ENCODE measurements around the gene GNAQ.
"Not testable (repeated sequence)": the region's sequence is repeated elsewhere in the genome, so short reads cannot be mapped to it uniquely, and the experiment has no call there.

The GNAQ gene

DNA sequence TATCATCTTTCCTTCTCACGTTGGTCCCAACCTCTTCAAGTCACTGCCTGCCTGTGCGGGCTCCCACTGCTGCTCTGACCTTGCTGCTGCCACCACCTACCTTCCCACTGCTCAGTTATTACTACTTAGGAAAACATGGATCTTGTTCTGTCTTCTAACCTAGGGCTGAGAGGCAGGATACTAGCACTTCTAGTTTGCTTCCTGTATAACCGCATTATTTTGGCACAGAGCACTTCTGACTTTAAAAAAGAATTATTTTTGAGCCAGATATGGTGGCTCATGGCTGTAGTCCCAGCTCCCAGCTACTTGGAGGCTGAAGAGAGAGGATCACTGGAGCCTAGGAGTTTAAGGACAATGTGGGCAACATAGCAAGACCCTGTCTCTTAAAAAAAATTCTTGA lies 248.1 kb downstream of the GNAQ start:
- DNase-seq (ENCODE audit: low read depth in 1 of 2, low spot score in 1 of 2): no peak
- in situ Hi-C loops (cut with HindIII; ENCODE audit: low pct_unique_long_range_greater_than_20kb, low sequenced_read_pairs): no loop called here
- TF ChIP-seq JUND (IDR thresholded peaks at IDR 0.05; ENCODE audit: low read depth): no peak

DNA sequence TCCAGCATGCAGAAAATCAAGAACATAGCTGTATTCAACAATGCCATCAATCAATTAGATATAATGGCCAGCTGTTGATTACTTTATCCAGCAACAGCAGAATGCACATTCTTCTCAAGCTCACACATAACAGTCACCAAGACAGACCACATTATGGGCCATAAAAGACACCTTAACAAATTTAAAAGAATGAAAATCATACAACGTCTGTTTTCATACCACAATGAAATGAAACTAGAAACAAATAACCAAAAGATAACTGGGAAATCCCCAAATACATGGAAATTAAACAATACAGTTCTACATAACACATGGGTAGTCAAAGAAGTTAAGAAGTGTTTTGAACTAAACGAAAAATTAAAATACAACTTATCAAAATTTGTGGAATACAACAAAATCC lies 252.6 kb downstream of the GNAQ start:
- DNase-seq (ENCODE audit: low read depth in 1 of 2, low spot score in 1 of 2): no peak
- in situ Hi-C loops (cut with HindIII; ENCODE audit: low pct_unique_long_range_greater_than_20kb, low sequenced_read_pairs): no loop called here
- TF ChIP-seq JUND (IDR thresholded peaks at IDR 0.05; ENCODE audit: low read depth): no peak

- TF ChIP-seq JUND (IDR thresholded peaks at IDR 0.05; ENCODE audit: low read depth): no peak
- no peak for DNase-seq (ENCODE audit: low read depth in 1 of 2, low spot score in 1 of 2)
- in situ Hi-C loops (cut with HindIII; ENCODE audit: low pct_unique_long_range_greater_than_20kb, low sequenced_read_pairs): no loop called here
These were observed 258.2 kb downstream of the GNAQ start for GRCh38 chr9:77773381-77773780.

DNA sequence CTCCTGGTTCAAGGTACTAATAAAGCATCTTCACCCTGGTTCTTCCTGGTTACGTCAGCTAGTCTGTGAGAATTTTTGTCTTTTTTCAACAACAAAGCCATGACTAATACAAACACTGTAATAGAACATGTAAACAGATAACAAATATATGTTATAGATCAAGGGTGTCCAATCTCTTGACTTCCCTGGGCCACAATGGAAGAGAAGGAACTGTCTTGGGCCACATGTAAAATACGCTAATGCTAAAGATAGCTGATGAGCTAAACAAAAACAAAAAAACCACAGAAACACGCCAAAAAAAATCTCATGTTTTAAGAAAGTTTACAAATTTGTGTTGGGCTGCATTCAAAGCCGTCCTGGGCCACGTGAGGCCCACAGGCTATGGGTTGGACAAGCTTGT lies 259.0 kb downstream of the GNAQ start:
- in situ Hi-C loops (cut with HindIII; ENCODE audit: low pct_unique_long_range_greater_than_20kb, low sequenced_read_pairs): no loop called here
- DNase-seq (ENCODE audit: low read depth in 1 of 2, low spot score in 1 of 2): no peak
- no peak for TF ChIP-seq JUND (IDR thresholded peaks at IDR 0.05; ENCODE audit: low read depth)

DNA sequence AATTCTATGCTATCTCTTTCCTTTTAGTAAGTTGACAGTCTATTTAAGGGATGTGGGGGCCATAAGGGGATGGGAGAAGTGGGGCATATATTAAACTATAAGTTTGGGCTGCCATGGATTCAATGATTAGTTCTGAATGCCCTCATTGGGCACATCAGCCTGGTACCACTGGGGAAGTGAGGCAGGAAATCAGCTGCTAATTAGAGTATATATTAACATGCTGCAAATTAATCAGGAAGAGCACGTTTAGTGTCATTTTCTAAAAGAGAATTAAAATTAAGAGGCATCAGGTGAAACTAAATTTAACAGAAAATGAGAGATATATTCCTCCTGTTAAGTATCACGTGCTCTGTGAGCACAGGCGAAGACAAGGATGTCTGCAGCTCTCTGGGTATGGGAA lies 260.4 kb downstream of the GNAQ start:
- TF ChIP-seq JUND (IDR thresholded peaks at IDR 0.05; ENCODE audit: low read depth): no peak
- in situ Hi-C loops (cut with HindIII; ENCODE audit: low pct_unique_long_range_greater_than_20kb, low sequenced_read_pairs): no loop called here
- DNase-seq (ENCODE audit: low read depth in 1 of 2, low spot score in 1 of 2): no peak

DNA sequence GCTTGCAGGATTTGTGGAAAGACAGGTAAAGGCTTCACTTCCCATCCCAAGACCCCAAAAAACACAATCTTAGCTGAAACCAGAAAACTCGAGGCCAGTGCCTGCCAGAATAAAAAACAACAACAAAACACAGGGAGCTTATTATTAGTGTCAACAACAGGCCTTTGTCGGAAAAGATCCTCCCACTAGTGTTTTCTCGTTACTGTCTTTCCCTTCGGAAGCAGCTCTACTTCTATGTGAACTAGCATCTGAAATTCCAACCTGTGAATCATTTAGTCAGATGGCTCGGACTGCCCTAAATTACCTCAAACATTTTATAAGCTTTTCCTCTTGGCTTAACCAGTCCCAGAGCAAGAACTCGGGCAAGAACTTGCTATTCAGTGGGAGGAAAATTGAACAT lies 261.3 kb downstream of the GNAQ start:
- in situ Hi-C loops (cut with HindIII; ENCODE audit: low pct_unique_long_range_greater_than_20kb, low sequenced_read_pairs): no loop called here
- no peak for TF ChIP-seq JUND (IDR thresholded peaks at IDR 0.05; ENCODE audit: low read depth)
- no peak for DNase-seq (ENCODE audit: low read depth in 1 of 2, low spot score in 1 of 2)

DNA sequence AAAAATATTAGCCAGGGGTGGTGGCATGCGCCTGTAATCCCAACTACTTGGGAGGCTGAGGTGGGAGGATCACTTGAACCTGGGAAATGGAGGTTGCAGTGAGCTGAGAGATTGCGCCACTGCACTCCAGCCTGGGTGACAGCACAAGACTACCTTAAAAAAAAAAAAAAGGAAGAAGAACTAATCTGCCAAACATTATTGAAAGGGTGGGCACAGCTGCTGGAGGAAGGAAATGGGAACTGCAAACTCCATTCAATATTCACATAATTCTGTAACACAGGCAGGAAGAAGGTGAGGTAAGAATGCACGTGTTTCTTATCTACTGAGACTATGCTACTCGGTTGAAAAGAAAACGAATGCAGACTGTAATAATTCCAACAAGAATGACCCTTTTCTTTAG lies 262.4 kb downstream of the GNAQ start:
- DNase-seq (ENCODE audit: low read depth in 1 of 2, low spot score in 1 of 2): no peak
- in situ Hi-C loops (cut with HindIII; ENCODE audit: low pct_unique_long_range_greater_than_20kb, low sequenced_read_pairs): no loop called here
- TF ChIP-seq JUND (IDR thresholded peaks at IDR 0.05; ENCODE audit: low read depth): no peak

GRCh38 chr9:77766587-77766986 lies 265.0 kb downstream of the GNAQ start:
- no peak for DNase-seq (ENCODE audit: low read depth in 1 of 2, low spot score in 1 of 2)
- in situ Hi-C loops (cut with HindIII; ENCODE audit: low pct_unique_long_range_greater_than_20kb, low sequenced_read_pairs): no loop called here
- no peak for TF ChIP-seq JUND (IDR thresholded peaks at IDR 0.05; ENCODE audit: low read depth)

DNA sequence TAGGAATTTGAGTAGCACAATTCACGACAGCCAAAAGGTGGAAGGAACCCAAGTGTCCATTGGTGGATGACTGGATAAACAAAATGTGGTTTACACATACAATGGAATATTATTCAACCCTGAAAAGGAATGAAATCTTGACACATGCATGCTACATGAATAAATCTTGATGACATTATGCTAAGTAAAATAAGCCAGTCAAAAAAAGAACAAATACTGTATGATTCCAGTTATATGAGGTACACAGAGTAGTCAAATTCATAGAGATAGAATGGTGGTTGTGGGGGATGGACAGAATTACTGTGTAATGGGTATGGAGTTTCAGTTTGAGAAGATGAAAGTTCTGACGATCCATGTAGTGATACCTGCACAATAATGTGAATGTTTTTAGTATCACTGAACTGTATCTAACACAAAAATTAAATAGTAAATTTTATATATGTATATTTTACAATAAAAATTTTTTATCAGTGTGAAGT lies 265.8 kb downstream of the GNAQ start:
- in situ Hi-C loops (cut with HindIII; ENCODE audit: low pct_unique_long_range_greater_than_20kb, low sequenced_read_pairs): no loop called here
- DNase-seq (ENCODE audit: low read depth in 1 of 2, low spot score in 1 of 2): no peak
- no peak for TF ChIP-seq JUND (IDR thresholded peaks at IDR 0.05; ENCODE audit: low read depth)

GRCh38 chr9:77764894-77765780 lies 266.5 kb downstream of the GNAQ start:
- no peak for TF ChIP-seq JUND (IDR thresholded peaks at IDR 0.05; ENCODE audit: low read depth)

GRCh38 chr9:77763566-77763965 lies 268.0 kb downstream of the GNAQ start:
- TF ChIP-seq JUND (IDR thresholded peaks at IDR 0.05; ENCODE audit: low read depth): no peak
- DNase-seq (ENCODE audit: low read depth in 1 of 2, low spot score in 1 of 2): no peak
- in situ Hi-C loops (cut with HindIII; ENCODE audit: low pct_unique_long_range_greater_than_20kb, low sequenced_read_pairs): no loop called here

More at GRCh38 chr9:77764894-77765780, 266.5 kb downstream of the GNAQ start:
- in situ Hi-C loops (cut with HindIII; ENCODE audit: low pct_unique_long_range_greater_than_20kb, low sequenced_read_pairs): no loop called here
- peak in 1 of 2 experiments; percentile 60 for DNase-seq (ENCODE audit: low read depth in 1 of 2, low spot score in 1 of 2)

DNA sequence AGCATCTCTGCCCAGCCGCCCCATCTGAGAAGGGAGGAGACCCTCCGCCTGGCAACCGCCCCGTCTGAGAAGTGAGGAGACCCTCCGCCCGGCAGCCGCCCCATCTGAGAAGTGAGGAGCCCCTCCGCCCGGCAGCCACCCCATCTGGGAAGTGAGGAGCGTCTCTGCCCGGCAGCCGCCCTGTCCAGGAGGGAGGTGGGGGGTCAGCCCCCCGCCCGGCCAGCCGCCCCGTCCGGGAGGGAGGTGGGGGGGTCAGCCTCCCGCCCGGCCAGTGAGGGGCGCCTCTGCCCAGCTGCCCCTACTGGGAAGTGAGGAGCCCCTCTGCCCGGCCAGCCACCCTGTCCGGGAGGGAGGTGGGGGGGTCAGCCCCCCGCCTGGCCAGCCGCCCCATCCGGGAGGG lies 270.7 kb downstream of the GNAQ start:
- DNase-seq (ENCODE audit: low read depth in 1 of 2, low spot score in 1 of 2); in situ Hi-C loops (cut with HindIII; ENCODE audit: low pct_unique_long_range_greater_than_20kb, low sequenced_read_pairs): not testable (repeated sequence)

DNA sequence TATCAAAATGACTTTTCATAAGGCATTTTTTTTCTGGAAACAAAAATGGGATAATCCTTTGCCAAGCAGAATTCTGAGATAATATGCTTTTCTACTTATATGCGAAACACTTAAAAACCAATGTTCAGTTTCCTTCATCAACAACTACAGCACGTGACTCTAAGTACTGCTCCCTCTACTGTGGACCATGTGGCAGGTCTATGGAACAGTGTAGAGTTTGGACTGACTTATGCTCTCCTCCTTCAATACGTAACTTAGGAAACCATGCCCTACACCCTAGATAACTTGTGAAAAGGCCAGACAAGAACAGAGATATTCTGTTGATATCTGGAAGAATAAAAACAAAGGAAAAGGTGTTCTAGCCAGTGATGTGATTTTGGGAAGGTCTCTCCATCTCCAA lies 272.2 kb downstream of the GNAQ start:
- DNase-seq (ENCODE audit: low read depth in 1 of 2, low spot score in 1 of 2): no peak
- in situ Hi-C loops (cut with HindIII; ENCODE audit: low pct_unique_long_range_greater_than_20kb, low sequenced_read_pairs): no loop called here
- TF ChIP-seq JUND (IDR thresholded peaks at IDR 0.05; ENCODE audit: low read depth): no peak

DNA sequence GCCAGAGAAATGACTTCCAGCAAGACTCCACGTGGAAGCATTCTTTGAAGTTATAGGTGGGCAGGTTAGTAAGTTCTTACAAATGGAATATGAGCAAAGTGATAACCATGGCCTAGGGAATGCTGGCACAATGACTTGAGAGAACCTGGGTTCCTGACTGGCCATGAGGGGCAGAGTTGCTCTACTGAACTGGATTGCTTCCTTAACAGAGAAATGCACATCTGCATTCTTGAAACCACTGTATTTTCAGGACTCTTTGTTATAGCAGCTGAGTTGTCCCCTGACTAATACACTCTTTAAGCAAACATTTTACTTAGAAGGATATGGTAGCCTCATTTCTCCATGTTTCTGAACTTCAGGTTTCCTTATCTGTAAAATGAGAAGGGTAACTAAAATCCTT lies 275.2 kb downstream of the GNAQ start:
- no peak for TF ChIP-seq JUND (IDR thresholded peaks at IDR 0.05; ENCODE audit: low read depth)
- no peak for DNase-seq (ENCODE audit: low read depth in 1 of 2, low spot score in 1 of 2)
- in situ Hi-C loops (cut with HindIII; ENCODE audit: low pct_unique_long_range_greater_than_20kb, low sequenced_read_pairs): no loop called here
